Gastrocnemius medialis (tissue), 4 donors: ENCODE results near the gene BBS2. TPM values are rescaled to one million over a fixed set of nuclear protein-coding genes. Genes with fewer than 3 reads are reported as not detected.
A peak's percentile ranks its signal among the peaks of the same experiment; 100 is the strongest.

Source experiments
- ATAC-seq, 2 donors: fragments of 150-250 bp; one replicate each; pipeline ENCODE4 v1.9.1; 2016
- DNase-seq, 2 donors: peaks; one replicate each; pipeline ENCODE4 v3.0.0-alpha.2; 2019
- H3K27ac ChIP-seq, 4 donors: fragments of 200-600 bp; sonication (generic); 1 replicate in 1 of 4; 2 replicates in 3 of 4; pipeline ENCODE4 v1.5.1; 2016 to 2018; ENCODE audit warnings: mild to moderate bottlenecking in 2 of 4, moderate library complexity in 1 of 4
- H3K27me3 ChIP-seq, 3 donors: fragments of 200-600 bp; sonication (generic) in 2 of 3; 1 replicate in 1 of 3; 2 replicates in 2 of 3; pipeline versions ENCODE4 v1.5.1 to v1.6.0; 2016 to 2019; ENCODE audit warnings: mild to moderate bottlenecking in 1 of 3, moderate library complexity in 1 of 3
- H3K36me3 ChIP-seq, 2 donors: fragments of 200-600 bp; sonication (generic) in 1 of 2; one replicate each; pipeline ENCODE4 v1.5.1; 2017 to 2018
- H3K4me1 ChIP-seq, 2 donors: fragments of 200-600 bp; sonication (generic) in 1 of 2; one replicate each; pipeline ENCODE4 v1.5.1; 2016 to 2017; ENCODE audit warnings: mild to moderate bottlenecking in 2 of 2
- H3K4me3 ChIP-seq, 4 donors: fragments of 200-600 bp; sonication (generic) in 3 of 4; 1 replicate in 1 of 4; 2 replicates in 3 of 4; pipeline ENCODE4 v1.5.1; 2016 to 2019; ENCODE audit warnings: mild to moderate bottlenecking in 2 of 4
- H3K9me3 ChIP-seq, 3 donors: fragments of 200-600 bp; sonication (generic) in 2 of 3; 1 replicate in 1 of 3; 2 replicates in 2 of 3; pipeline ENCODE4 v1.5.1; 2016 to 2019
- POLR2A ChIP-seq, 2 donors: fragments of 450-650 bp; IDR thresholded peaks; one replicate each; pipeline ENCODE4 v1.6.1; 2017; ENCODE audit warnings: antibody characterized with exemption in 2 of 2, mild to moderate bottlenecking in 2 of 2, moderate library complexity in 2 of 2
- in situ Hi-C, 4 donors: fragments of 200-750 bp; cut with MboI; loops; one replicate each; pipeline versions ENCODE4 v1.15.0 to v1.8.0; 2017; ENCODE audit warnings: low sequenced_read_pairs in 4 of 4
- intact Hi-C: fragments of 100-400 bp; cut with DNase I; formaldehyde crosslinking; loops from one replicate; pipeline ENCODE4 v1.15.1; 2023; ENCODE audit warnings: low total_unique reads
- total RNA-seq, 4 donors: library from RNA; depleted of rRNA; stranded (reverse); fragments of >200 nt; gene quantifications; one replicate each; pipeline versions ENCODE4 v1.1.0 to v1.2.3, GENCODE V29; 2016
- TF ChIP-seq, protein P1 (sequence below), 5 experiments: fragments of 450-650 bp in 3 of 5; fragments of 200-600 bp in 2 of 5; sonication (generic) in 2 of 5; IDR thresholded peaks in 4 of 5; conservative IDR thresholded peaks in 1 of 5; 1 replicate in 4 of 5; 2 replicates in 1 of 5; pipeline ENCODE4 v1.5.1; 2016 to 2019; ENCODE audit warnings: antibody characterized with exemption in 5 of 5, mild to moderate bottlenecking in 3 of 5, moderate library complexity in 3 of 5

BBS2 gene
- total RNA-seq, 4 donors from 2014 or later: 25.2 to 52.0 (median 28.6) TPM

DNA sequence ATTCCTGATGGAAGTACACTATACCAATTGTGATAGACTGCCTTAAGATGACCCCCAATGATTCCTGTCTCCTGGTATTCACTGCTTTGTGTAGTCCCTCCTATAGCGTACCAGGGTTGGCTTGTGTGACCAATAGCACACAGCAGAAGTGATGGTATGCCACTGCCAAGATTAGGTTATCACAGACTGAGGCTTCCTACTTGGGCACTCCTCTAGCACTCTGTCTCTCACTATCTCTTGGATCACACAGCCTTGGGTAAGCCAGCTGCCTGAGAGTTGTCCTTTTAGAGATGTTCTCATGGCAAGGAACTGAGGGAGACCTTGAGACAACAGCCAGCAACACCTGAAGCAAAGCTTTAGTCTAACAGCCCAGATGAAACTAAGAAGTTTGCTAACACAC, 81.8 kb downstream of the BBS2 start:
- no peaks in the 10 kb centered on the region for H3K27me3 ChIP-seq
- in situ Hi-C loops: no loop called here
- DNase-seq (no peak), ATAC-seq (no peak)
- TF ChIP-seq, protein P1, sequence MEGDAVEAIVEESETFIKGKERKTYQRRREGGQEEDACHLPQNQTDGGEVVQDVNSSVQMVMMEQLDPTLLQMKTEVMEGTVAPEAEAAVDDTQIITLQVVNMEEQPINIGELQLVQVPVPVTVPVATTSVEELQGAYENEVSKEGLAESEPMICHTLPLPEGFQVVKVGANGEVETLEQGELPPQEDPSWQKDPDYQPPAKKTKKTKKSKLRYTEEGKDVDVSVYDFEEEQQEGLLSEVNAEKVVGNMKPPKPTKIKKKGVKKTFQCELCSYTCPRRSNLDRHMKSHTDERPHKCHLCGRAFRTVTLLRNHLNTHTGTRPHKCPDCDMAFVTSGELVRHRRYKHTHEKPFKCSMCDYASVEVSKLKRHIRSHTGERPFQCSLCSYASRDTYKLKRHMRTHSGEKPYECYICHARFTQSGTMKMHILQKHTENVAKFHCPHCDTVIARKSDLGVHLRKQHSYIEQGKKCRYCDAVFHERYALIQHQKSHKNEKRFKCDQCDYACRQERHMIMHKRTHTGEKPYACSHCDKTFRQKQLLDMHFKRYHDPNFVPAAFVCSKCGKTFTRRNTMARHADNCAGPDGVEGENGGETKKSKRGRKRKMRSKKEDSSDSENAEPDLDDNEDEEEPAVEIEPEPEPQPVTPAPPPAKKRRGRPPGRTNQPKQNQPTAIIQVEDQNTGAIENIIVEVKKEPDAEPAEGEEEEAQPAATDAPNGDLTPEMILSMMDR (IDR thresholded peaks at IDR 0.05 in 4 of 5, conservative IDR thresholded peaks at IDR 0.05 in 1 of 5): no peak
- TF ChIP-seq POLR2A (IDR thresholded peaks at IDR 0.05): no peak
- H3K4me1 ChIP-seq: peaks cover 0 to 4% of the 10 kb centered on the region in 2 donors
- H3K9me3 ChIP-seq: no peaks in the 10 kb centered on the region
- intact Hi-C loops: no loop called here
- H3K36me3 ChIP-seq: peaks cover 0 to 40% of the 10 kb centered on the region in 2 donors
- H3K4me3 ChIP-seq: no peak overlapping the region
- H3K27ac ChIP-seq: no peak overlapping the region

DNA sequence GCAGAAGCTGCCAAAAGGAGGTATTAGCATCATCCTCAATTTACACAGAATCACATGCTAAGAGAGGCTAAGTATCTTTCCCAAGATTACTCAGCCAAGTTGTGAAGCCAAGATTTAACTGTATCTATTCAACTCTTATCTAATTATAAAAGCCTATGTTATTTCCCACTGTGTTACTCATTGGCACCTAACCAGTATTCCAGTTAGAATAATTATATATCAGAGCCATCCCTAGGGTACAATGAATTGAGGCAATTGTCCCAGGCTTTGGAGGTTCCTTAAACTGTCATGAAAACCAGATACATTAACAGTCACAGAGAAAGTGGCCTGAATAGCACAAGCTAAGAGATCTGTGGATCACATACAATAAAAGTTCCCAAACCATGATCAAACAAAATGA, 83.6 kb downstream of the BBS2 start:
- no peak overlapping the region for H3K4me3 ChIP-seq
- ATAC-seq (no peak), DNase-seq (no peak)
- no peaks in the 10 kb centered on the region for H3K27me3 ChIP-seq
- peaks cover 0 to 4% of the 10 kb centered on the region in 2 donors for H3K4me1 ChIP-seq
- peak overlapping the region in 2 of 4 donors; percentile 4 to 27 for H3K27ac ChIP-seq
- in situ Hi-C loops: no loop called here
- no peaks in the 10 kb centered on the region for H3K9me3 ChIP-seq
- TF ChIP-seq, protein P1 (IDR thresholded peaks at IDR 0.05 in 4 of 5, conservative IDR thresholded peaks at IDR 0.05 in 1 of 5): no peak
- TF ChIP-seq POLR2A (IDR thresholded peaks at IDR 0.05): no peak
- peaks cover 0 to 31% of the 10 kb centered on the region in 2 donors for H3K36me3 ChIP-seq
- intact Hi-C loops: no loop called here

Other genes with a start within 250 kb of the BBS2 start
- 100 to 1,000 TPM; 349 to 951 (median 571) TPM for gene AMFR, start 94.5 kb downstream of the BBS2 start, total RNA-seq
- 10 to 100 TPM; 24.3 to 71.5 (median 35.9) TPM for gene NUDT21, start 68.7 kb downstream of the BBS2 start, total RNA-seq
- gene OGFOD1, start 68.5 kb downstream of the BBS2 start, total RNA-seq: 100 to 1,000 TPM in 1 of 4 donors, 10 to 100 TPM in 3; 86.1 to 115 (median 92.9) TPM
- gene MT4, start 45.0 kb upstream of the BBS2 start, total RNA-seq: not detected
- not detected for gene MT3, start 69.5 kb upstream of the BBS2 start, total RNA-seq
- gene MT2A, start 88.6 kb upstream of the BBS2 start, total RNA-seq: 1,000 to 10,000 TPM in 1 of 4 donors, 100 to 1,000 TPM in 3; 250 to 1,131 (median 795) TPM
- gene MT1E, start 105.8 kb upstream of the BBS2 start, total RNA-seq: 100 to 1,000 TPM in 3 of 4 donors, 10 to 100 TPM in 1; 63.0 to 434 (median 267) TPM
- 1 to 10 TPM in 3 of 4 donors, not detected in 1; 5.3 to 10.0 (median 7.3) TPM for gene MT1M, start 112.6 kb upstream of the BBS2 start, total RNA-seq
- 10 to 100 TPM in 3 of 4 donors, not detected in 1; 17.3 to 34.9 (median 20.2) TPM for gene MT1A, start 118.6 kb upstream of the BBS2 start, total RNA-seq
- gene MT1B, start 131.9 kb upstream of the BBS2 start, total RNA-seq: not detected
- gene MT1F, start 137.9 kb upstream of the BBS2 start, total RNA-seq: 1 to 10 TPM in 1 of 4 donors, not detected in 3; 3.2 TPM
- 1 to 10 TPM in 2 of 4 donors, not detected in 2; 3.5 to 4.6 TPM for gene MT1G, start 148.0 kb upstream of the BBS2 start, total RNA-seq
- gene MT1H, start 149.8 kb upstream of the BBS2 start, total RNA-seq: not detected
- over 10,000 TPM in 1 of 4 donors, 1,000 to 10,000 TPM in 3; 3,871 to 10,589 (median 6,239) TPM for gene MT1X, start 162.4 kb upstream of the BBS2 start, total RNA-seq
- gene NUP93, start 210.1 kb upstream of the BBS2 start, total RNA-seq: 10 to 100 TPM; 12.9 to 30.7 (median 23.0) TPM